Subcutaneous adipose tissue (tissue), 4 donors: ENCODE results near the gene NDST3. TPM values are rescaled to one million over a fixed set of nuclear protein-coding genes. Genes with fewer than 3 reads are reported as not detected.

Experiments used
- CTCF ChIP-seq: fragments of 450-650 bp; IDR thresholded peaks from one replicate; pipeline ENCODE4 v1.5.1; 2016; ENCODE audit warnings: low read depth, mild to moderate bottlenecking, control low read depth, antibody characterized with exemption, moderate library complexity
- total RNA-seq, 4 donors: library from RNA; depleted of rRNA; stranded (reverse); fragments of >200 nt; gene quantifications; one replicate each; pipeline ENCODE4 v1.1.0, GENCODE V29; 2016

Gene NDST3
- total RNA-seq, 4 donors from 2014 or later = not detected

- TF ChIP-seq CTCF = no peak
Observed at GRCh38 chr4:118112117-118113046, 78.1 kb downstream of the NDST3 start.

- TF ChIP-seq CTCF = no peak
Observed at GRCh38 chr4:118113220-118113619, 78.9 kb downstream of the NDST3 start.

- no peak for TF ChIP-seq CTCF
Observed at GRCh38 chr4:118114720-118115119, 80.4 kb downstream of the NDST3 start.

DNA sequence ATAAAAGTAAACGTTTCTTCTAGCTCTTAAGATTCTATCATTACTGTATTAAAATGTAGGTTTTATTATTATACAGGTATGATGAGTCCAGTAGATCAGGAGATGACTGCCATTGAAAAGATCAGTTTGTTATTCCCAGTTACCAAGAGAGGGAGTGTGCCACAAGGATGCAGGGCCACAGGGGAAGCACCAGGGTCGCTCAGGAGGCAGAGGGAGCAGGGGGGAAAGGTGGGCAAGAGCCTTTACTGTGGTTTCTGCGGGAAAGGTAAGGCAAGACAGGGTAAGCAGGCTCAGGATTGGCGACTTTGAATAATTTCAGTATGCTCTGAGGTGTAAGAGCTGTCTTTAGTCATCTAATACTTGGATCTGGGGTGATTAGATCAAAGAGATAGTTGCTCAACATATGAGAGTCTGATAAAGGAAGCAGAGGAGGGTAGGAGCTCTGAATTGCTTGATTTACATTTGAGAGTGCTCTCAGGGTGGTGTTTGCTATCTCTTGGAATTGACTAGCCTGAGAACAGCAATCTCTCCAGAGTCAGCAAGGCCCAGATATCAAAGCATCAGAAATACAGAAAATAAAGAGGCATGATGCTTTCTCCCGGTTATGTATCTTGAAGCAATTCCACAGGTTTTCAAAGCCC, 86.0 kb downstream of the NDST3 start:
- TF ChIP-seq CTCF = no peak

- TF ChIP-seq CTCF = no peak
Observed at GRCh38 chr4:118124997-118125396, 90.7 kb downstream of the NDST3 start.

GRCh38 chr4:118139241-118139640, 105.0 kb downstream of the NDST3 start:
- no peak for TF ChIP-seq CTCF

GRCh38 chr4:118141240-118141639, 107.0 kb downstream of the NDST3 start:
- TF ChIP-seq CTCF = no peak
